SK-N-MC (cell line): Measurements from ENCODE around the gene MLEC.
"Not testable (repeated sequence)": the region's sequence is repeated elsewhere in the genome, so short reads cannot be mapped to it uniquely, and the experiment has no call there.

Experiments used
- DNase-seq: peaks from one replicate; pipeline ENCODE4 v3.0.0-alpha.2; 2011; ENCODE audit warnings: low read depth, low spot score
- H3K27ac ChIP-seq: fragments of 200-600 bp; sonication (generic); 2 replicates; pipeline ENCODE4 v1.5.1; 2016; ENCODE audit warnings: mixed run types
- H3K36me3 ChIP-seq: fragments of 200-600 bp; sonication (generic); 2 replicates; pipeline ENCODE4 v1.6.1; 2017; ENCODE audit warnings: antibody characterized with exemption, low read length, mixed read lengths; ENCODE audit not compliant: insufficient read depth
- H3K4me3 ChIP-seq: fragments of 200-600 bp; sonication (generic); 2 replicates; pipeline ENCODE4 v1.5.1; 2016
- H3K9ac ChIP-seq: fragments of 200-600 bp; sonication (generic); 2 replicates; pipeline ENCODE4 v1.8.0; 2017; ENCODE audit warnings: mixed run types, mixed read lengths; ENCODE audit not compliant: insufficient read length
- H3K9me3 ChIP-seq: fragments of 200-600 bp; sonication (generic); 2 replicates; pipeline ENCODE4 v1.6.1; 2017; ENCODE audit warnings: low read depth, mild to moderate bottlenecking, antibody characterized with exemption, low read length, moderate library complexity, mixed read lengths
- EZH2 ChIP-seq: fragments of 200-600 bp; sonication (generic); IDR thresholded peaks from one replicate; pipeline ENCODE4 v1.6.1; 2017; ENCODE audit warnings: antibody characterized with exemption
- FOXP2 ChIP-seq: optimal IDR thresholded peaks from 2 replicates; pipeline ENCODE3; 2011; ENCODE audit warnings: mild to moderate bottlenecking, moderate library complexity; ENCODE audit not compliant: insufficient read depth; ENCODE audit errors: extremely low read length, control extremely low read depth
- POLR2AphosphoS5 ChIP-seq: IDR thresholded peaks from 2 replicates; pipeline ENCODE4 v1.6.1; 2012; ENCODE audit warnings: mild to moderate bottlenecking, low read depth, low read length, borderline replicate concordance

Gene MLEC

DNA sequence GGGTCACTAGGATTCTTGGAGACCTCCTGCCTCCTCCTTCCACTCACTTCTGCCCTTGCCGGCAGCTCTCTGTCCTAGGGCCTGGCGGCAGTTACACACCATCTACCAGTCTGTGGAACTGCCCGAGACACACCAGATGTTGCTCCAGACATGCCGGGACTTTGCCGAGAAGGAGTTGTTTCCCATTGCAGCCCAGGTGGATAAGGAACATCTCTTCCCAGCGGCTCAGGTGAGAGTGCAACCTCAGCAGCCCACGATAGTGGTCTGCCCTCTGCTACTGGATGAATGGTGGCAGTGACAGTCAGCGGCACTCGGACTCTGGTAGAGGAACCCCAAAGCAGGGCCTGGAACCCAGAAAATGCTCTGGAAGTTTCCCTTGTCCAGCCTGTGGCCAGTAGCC, 40.0 kb downstream of the MLEC start:
- Histone ChIP-seq H3K27ac (no peak overlapping the region), H3K4me3 (no peak overlapping the region), H3K9ac (no peak overlapping the region), H3K36me3 (peaks cover 18% of the 10 kb centered on the region), H3K9me3 (no peaks in the 10 kb centered on the region)
- no peak for TF ChIP-seq POLR2AphosphoS5
- TF ChIP-seq EZH2, result no peak
- no peak for TF ChIP-seq FOXP2
- DNase-seq, result no peak

DNA sequence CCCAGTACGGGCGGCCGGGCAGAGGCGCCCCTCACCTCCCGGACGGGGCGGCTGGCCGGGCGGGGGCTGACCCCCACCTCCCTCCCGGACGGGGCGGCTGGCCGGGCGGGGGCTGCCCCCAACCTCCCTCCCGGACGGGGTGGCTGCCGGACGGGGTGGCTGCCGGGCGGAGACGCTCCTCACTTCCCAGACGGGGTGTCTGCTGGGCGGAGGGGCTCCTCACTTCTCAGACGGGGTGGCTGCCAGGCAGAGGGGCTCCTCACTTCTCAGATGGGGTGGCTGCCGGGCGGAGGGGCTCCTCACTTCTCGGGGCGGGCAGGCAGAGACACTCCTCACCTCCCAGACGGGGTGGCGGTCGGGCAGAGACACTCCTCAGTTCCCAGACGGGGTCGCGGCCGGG, 45.2 kb downstream of the MLEC start:
- H3K9ac ChIP-seq, H3K36me3 ChIP-seq, DNase-seq, H3K9me3 ChIP-seq, H3K4me3 ChIP-seq, H3K27ac ChIP-seq: not testable (repeated sequence)

DNA sequence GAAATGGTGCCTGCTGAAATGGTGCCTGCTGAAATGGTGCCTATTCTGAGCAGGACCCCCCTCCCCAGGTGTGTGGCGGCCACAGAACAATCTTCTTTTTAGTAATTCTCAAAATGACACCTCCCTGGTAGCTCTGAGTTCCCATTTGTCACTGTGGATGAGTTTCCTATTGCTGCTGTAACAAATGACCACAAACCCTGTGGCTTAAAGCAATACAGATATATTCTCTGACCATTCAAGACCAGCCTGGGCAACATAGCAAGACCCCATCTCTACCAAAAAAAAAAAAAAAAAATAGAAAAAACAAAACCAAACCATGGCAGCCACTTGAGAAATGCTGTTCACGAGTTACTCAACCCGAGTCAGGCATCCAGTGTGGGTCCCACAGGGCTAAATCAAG, 46.6 kb downstream of the MLEC start:
- Histone ChIP-seq H3K36me3 (no peaks in the 10 kb centered on the region), H3K4me3 (no peak overlapping the region), H3K9me3 (no peaks in the 10 kb centered on the region), H3K9ac (no peak overlapping the region), H3K27ac (no peak overlapping the region)
- TF ChIP-seq POLR2AphosphoS5 (no peak), FOXP2 (no peak), EZH2 (no peak)
- DNase-seq, result no peak

DNA sequence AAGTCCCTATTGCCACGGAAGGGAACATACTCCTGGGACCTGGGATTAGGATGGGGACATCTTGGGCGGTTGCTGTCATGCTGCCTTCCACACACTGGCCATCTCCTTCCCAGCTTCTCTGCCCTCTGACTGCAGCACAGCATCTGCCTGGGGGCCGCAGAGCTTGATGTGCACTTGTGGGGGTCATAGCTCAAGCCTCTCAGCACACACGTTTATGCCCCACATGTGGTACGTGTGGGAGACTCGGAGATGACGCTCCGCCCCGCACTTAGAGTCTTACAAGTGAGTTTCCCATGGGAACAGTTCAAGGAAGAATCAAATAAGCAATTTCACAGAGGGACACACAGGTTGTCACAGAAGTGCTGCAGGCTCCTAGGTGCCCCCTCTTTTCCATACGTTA, 47.3 kb downstream of the MLEC start:
- no peak for DNase-seq
- no peaks in the 10 kb centered on the region for H3K36me3 ChIP-seq
- no peak overlapping the region for H3K27ac ChIP-seq
- no peak overlapping the region for H3K9ac ChIP-seq
- H3K9me3 ChIP-seq, result no peaks in the 10 kb centered on the region
- H3K4me3 ChIP-seq, result no peak overlapping the region
- TF ChIP-seq FOXP2 (no peak), EZH2 (no peak), POLR2AphosphoS5 (no peak)

DNA sequence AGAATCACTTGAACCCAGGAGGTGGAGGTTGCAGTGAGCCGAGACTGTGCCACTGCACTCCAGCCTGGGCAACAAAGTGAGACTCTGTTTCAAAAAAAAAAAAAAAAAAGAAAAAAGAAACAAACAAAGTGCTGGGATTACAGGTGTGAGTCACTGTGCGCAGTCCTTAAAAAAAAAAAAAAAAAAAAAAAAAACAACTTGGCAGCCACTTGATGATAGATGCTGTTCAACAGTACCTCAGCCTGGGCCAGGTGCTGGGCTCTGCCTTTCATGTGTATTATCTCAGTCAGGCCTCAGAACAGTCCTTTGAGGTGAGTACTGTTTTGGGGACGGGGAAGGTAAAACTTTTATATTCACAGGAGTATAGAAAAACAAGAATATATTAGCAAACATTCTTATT, 48.2 kb downstream of the MLEC start:
- Histone ChIP-seq H3K36me3 (no peaks in the 10 kb centered on the region), H3K27ac (no peak overlapping the region), H3K4me3 (no peak overlapping the region), H3K9me3 (no peaks in the 10 kb centered on the region), H3K9ac (no peak overlapping the region)
- no peak for TF ChIP-seq FOXP2
- no peak for TF ChIP-seq EZH2
- TF ChIP-seq POLR2AphosphoS5, result no peak
- DNase-seq, result no peak

DNA sequence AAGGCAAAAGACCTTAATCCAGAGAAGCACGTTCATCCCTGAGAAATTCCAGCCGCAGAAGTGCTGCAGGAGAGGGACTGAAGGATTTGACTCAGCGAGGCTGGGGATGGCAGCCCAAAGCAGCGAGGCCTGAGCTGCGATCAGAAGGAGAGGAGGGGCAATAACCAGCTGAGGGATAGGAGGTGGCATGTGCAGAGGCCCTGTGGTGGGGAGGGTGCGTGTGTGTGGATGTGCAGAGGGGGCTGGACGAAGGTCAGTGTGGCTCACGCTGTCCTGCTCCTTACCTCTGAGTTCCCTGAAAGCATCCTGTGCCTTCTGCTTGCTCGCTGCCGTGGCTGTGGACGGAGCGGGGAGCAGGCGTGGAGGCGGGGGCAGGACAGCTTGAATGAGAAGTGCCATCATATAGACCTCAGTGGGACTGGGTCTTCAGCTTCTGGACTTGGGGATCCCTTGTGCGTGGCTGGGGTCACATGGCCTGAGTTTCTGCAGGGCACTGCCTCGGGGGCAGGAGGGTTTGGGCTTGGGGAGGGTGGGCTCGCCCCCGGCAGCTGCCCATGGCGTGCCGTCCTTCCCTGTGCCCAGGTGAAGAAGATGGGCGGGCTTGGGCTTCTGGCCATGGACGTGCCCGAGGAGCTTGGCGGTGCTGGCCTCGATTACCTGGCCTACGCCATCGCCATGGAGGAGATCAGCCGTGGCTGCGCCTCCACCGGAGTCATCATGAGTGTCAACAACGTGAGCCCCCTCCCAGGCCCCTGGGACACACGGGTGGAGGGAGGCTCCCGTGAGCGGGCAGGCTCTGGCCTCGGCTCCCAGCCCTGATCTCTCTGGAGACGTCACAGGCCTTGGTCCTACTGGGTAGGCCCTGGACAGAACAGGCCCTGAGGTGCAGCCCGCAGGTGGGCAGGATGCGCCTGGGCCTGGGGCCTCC, 49.7 kb downstream of the MLEC start:
- TF ChIP-seq POLR2AphosphoS5 (no peak), EZH2 (no peak), FOXP2 (no peak)
- H3K9ac ChIP-seq, result no peak overlapping the region
- H3K27ac ChIP-seq, result no peak overlapping the region

DNA sequence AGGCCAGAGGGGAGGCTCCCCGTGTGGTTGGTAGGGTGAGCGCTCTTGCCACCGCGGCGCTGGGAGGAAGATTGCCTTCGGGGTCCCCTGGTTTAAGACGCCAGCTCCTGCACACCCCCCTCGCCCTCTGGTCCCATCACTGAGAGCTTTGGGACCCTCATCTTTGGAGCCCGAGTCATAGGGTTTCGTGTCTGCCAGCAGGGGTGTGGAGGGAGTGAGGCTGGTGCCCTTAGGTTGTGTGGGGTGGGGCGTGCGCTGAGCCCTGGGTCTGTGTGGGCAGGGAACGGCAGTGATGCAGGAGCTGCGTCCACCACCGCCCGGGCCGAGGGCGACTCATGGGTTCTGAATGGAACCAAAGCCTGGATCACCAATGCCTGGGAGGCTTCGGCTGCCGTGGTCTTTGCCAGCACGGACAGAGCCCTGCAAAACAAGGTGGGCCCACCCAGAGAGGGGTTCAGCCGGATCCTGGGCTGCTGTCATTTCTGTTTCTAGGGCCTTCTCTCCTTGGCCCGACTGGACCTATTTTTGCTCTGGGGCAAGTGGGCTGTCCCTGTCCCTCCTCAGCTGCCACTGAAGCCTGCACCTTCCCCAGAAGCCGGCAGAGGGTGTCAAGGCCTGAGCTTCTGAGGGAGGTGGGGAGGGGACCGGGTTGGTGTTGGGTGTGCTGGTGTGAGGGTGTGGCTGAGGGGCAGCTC, 50.8 kb downstream of the MLEC start:
- no peak overlapping the region for H3K27ac ChIP-seq
- H3K9me3 ChIP-seq, result no peaks in the 10 kb centered on the region
- DNase-seq, result no peak
- H3K4me3 ChIP-seq, result no peak overlapping the region
- no peaks in the 10 kb centered on the region for H3K36me3 ChIP-seq
- TF ChIP-seq EZH2 (no peak), POLR2AphosphoS5 (no peak), FOXP2 (no peak)
- H3K9ac ChIP-seq, result no peak overlapping the region

More for the DNA sequence above, 49.7 kb downstream of the MLEC start:
- Histone ChIP-seq H3K9me3 (no peaks in the 10 kb centered on the region), H3K36me3 (no peaks in the 10 kb centered on the region), H3K4me3 (no peak overlapping the region)
- no peak for DNase-seq

DNA sequence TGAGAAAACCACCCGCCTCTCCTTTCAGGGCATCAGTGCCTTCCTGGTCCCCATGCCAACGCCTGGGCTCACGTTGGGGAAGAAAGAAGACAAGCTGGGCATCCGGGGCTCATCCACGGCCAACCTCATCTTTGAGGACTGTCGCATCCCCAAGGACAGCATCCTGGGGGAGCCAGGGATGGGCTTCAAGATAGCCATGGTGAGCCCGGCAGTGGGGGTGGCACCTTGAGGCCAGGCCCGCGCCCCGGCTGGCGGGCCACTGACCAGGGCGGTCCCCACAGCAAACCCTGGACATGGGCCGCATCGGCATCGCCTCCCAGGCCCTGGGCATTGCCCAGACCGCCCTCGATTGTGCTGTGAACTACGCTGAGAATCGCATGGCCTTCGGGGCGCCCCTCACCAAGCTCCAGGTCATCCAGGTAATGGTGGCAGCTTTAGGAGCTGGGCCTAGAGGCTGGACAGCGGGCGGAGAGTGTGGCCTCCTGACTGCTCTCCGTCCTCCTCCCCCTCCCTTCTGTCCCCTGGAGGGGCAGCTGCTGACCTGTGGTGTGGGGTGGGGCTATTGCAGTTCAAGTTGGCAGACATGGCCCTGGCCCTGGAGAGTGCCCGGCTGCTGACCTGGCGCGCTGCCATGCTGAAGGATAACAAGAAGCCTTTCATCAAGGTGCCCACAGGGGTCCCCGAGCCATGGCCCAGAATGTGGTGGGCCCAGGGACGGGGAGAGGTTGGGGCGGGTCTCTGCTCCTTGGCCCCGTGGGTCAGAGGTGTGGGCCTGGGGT, 51.5 kb downstream of the MLEC start:
- DNase-seq, result no peak
- Histone ChIP-seq H3K4me3 (no peak overlapping the region), H3K36me3 (no peaks in the 10 kb centered on the region), H3K27ac (no peak overlapping the region), H3K9me3 (no peaks in the 10 kb centered on the region), H3K9ac (no peak overlapping the region)
- TF ChIP-seq EZH2 (no peak), FOXP2 (no peak), POLR2AphosphoS5 (no peak)
